C4-2B (cell line): ENCODE data around the gene PDRG1.

ENCODE experiments used
- ZFX ChIP-seq: fragments of 450-650 bp; IDR thresholded peaks from 2 replicates; pipeline ENCODE4 v1.6.1; 2017
- TF ChIP-seq, protein P1 (sequence below): fragments of 450-650 bp; conservative IDR thresholded peaks from 2 replicates; pipeline ENCODE4 v1.5.1; 2017; ENCODE audit warnings: mild to moderate bottlenecking

DNA sequence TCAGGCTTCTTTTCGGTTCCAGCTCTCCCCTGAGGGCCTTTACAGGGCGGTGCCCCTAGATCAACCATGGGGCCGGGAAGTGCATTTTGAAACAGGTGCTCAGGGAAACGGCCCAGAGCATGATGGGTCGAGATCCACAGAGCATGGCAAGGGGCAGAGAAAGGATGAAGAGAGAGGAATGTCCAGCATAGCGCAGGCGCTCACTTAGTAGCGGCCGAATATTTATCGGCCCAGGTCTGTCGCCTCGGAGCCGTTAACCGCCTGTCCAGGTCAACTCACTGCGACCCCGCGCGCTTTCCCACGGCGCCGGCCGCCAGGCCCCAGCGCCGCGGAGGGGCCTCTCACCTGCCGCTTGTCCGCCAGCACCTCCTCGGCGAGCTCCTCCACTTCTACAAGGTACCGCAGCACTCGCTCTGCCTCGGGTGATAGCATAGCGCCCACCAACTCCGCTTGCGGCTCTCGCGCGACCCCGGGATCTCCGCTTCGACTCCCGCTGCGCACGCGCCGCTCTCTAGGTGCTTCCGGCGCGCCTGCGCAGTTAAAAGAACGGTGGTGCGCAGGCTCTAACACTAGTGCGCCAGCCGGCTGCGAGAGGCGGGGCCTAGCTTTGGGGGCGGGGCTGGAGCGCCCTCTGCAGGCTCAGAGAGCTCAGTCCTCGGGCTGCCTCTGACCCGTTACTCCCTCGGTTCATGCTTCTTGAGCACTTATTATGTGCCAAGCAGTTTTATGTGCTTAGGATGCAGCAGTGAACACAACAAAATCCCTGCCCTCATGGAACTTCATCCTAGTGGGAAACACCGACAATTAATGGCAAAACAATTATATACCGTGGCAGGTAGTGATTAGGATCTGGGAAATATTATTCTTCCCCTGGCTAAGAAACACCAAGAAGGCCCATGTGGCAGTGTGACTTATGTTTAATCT is at the start of gene PDRG1:
- TF ChIP-seq, protein P1, sequence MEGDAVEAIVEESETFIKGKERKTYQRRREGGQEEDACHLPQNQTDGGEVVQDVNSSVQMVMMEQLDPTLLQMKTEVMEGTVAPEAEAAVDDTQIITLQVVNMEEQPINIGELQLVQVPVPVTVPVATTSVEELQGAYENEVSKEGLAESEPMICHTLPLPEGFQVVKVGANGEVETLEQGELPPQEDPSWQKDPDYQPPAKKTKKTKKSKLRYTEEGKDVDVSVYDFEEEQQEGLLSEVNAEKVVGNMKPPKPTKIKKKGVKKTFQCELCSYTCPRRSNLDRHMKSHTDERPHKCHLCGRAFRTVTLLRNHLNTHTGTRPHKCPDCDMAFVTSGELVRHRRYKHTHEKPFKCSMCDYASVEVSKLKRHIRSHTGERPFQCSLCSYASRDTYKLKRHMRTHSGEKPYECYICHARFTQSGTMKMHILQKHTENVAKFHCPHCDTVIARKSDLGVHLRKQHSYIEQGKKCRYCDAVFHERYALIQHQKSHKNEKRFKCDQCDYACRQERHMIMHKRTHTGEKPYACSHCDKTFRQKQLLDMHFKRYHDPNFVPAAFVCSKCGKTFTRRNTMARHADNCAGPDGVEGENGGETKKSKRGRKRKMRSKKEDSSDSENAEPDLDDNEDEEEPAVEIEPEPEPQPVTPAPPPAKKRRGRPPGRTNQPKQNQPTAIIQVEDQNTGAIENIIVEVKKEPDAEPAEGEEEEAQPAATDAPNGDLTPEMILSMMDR = peak; percentile 99
- TF ChIP-seq ZFX = peak; percentile 91
